GM12874 (cell line): Measurements from ENCODE around the gene ULK1.

ENCODE experiments used
- TF ChIP-seq, protein P1 (sequence below): IDR thresholded peaks from 2 replicates; pipeline ENCODE4 v1.5.1; 2011; ENCODE audit warnings: low read depth, mild to moderate bottlenecking, control low read depth, low read length, moderate library complexity; ENCODE audit not compliant: insufficient read depth

ULK1 gene

GRCh38 chr12:131905630-131906091 lies 11.2 kb downstream of the ULK1 start:
- TF ChIP-seq, protein P1, sequence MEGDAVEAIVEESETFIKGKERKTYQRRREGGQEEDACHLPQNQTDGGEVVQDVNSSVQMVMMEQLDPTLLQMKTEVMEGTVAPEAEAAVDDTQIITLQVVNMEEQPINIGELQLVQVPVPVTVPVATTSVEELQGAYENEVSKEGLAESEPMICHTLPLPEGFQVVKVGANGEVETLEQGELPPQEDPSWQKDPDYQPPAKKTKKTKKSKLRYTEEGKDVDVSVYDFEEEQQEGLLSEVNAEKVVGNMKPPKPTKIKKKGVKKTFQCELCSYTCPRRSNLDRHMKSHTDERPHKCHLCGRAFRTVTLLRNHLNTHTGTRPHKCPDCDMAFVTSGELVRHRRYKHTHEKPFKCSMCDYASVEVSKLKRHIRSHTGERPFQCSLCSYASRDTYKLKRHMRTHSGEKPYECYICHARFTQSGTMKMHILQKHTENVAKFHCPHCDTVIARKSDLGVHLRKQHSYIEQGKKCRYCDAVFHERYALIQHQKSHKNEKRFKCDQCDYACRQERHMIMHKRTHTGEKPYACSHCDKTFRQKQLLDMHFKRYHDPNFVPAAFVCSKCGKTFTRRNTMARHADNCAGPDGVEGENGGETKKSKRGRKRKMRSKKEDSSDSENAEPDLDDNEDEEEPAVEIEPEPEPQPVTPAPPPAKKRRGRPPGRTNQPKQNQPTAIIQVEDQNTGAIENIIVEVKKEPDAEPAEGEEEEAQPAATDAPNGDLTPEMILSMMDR, result no peak

DNA sequence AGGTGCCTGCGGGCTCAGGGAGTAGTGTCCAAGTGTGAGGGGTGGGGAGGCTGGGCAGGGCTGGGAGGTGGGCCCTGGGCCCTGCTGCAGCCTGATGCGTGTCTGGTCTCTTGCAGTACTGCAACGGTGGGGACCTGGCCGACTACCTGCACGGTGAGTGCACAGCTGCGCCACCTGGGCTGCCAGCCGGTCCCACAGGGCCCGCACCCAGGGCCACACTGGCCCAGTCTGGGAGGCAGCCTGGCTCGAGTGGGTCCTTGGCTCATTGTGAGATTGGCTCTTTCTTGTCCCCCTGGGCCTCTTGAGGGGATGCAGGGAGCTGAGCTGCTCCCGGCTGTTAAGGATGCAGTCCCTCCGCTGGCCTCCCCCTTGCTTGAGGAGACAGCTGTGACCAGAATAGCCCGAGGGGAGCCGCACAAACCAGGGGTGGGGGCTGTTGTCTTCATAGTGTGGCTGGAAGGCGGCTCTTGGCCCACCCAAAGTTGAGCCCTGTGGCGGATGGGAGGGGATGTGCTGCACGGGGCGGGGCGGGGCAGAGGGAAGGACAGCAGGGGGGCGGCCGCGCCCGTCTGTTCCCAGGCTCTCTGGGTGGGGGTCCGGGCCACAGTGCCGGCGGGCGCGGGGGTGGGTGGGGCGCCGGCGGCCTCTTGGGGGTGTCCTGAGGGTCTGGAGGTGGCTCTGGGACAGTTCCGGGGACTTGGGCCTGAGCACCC lies 13.1 kb downstream of the ULK1 start:
- TF ChIP-seq, protein P1, result no peak

DNA sequence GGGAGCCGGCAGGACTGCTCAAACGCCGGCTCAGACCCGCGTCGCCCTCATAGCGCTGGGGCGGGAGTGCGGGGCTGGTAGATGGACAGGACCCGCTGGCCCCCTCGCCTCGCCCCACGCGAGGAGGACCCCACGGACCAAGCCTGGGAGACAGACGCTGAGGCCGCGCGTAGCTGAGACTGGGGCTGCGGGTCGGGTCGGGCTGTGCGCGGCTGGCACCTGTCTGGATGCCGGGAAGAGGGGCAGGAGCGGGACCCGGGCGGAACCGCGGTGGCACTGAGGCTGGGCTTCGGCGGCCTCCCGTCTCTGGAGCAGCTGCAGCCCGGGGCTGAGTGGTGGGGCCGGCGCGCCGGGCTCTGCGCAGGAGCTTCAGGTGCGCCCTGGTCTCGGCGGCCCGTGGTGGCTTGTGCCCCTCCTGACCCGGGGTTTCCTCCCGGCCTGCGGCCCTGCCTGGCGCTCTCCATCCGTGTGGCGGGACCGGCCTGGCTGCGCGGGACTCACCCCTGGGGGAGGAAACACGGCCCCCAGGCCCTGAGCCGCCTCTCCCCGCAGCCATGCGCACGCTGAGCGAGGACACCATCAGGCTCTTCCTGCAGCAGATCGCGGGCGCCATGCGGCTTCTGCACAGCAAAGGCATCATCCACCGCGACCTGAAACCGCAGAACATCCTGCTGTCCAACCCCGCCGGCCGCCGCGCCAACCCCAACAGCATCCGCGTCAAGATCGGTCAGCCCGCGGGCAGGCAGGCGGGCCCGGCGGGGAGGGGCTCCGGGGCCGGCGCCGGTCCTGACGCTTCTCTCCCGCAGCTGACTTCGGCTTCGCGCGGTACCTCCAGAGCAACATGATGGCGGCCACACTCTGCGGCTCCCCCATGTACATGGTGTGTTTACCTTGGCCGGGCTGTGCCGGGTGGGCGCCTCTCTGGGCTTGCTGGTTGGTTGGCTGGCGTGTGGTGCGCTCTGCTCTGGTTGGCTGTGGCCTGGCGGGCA lies 14.0 kb downstream of the ULK1 start:
- TF ChIP-seq, protein P1, result no peak

GRCh38 chr12:131909081-131909751 lies 14.8 kb downstream of the ULK1 start:
- TF ChIP-seq, protein P1, result no peak

DNA sequence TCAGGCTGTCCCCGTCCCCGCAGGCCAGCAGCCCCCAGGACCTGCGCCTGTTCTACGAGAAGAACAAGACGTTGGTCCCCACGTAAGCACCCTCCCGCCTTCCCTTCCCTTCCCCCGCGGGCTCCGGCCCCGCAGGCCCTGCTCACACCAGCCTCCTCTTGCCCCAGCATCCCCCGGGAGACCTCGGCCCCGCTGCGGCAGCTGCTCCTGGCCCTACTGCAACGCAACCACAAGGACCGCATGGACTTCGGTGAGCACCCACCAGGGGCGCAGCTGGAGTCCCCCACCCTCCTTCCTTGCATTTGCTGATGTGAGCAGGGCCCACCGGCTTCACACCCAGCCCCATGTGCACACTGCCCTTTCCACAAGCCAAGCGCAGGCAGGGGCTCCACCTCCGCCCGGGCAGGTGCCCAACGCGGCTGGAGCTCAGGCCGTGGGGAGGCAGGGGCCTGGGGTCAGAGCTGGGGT lies 15.4 kb downstream of the ULK1 start:
- TF ChIP-seq, protein P1, result no peak

DNA sequence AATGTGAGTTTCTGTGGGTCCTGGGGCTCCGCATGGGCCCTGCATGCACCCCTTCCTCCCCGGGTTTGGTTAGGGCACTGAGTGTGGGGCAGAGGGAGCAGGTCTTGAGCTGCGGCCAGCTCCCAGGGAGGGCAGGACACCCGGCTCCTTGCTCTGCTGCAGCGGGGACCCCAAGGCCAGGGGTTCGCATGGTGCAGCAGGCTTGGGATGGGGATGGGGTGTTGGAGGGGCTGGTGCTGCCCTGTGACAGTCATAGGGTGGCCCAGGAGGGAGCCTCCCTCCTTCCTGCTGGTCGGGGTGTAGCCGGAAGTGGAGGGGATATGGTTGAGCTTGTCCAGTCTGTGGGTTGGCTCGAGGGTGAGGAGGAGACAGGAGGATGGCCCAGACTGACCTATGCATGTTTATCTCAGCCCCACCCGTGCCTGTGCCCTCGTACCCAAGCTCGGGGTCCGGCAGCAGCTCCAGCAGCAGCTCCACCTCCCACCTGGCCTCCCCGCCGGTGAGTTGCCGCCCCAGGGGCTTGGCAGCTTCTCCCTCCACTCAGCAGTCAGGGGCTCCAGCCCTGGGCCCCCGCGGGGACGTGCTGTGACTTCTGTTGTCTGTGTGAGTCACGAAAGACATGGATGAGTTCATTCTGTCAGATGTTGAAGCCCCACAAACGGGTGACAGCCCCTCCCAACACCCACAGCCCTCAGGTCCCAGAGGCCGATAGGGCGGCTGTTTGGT lies 16.0 kb downstream of the ULK1 start:
- TF ChIP-seq, protein P1, result no peak
